T-cell (primary cell): ENCODE data around the gene PTPRO. TPM values are rescaled to one million over a fixed set of nuclear protein-coding genes. Genes with fewer than 3 reads are reported as not detected.

Experiments used
- ATAC-seq, 4 experiments: fragments of 200-7000 bp in 3 of 4; fragments of 150-1000 bp in 1 of 4; cut with Tn5 transposase; replicated peaks in 1 of 4; 1 replicate in 3 of 4; 2 replicates in 1 of 4; pipeline ENCODE4 v1.10.0; 2021; ENCODE audit warnings: moderate library complexity in 3 of 4, mild to moderate bottlenecking in 2 of 4, moderate number of reproducible peaks in 1 of 4
- CTCF ChIA-PET, 2 donors: fragments of 300-600 bp; sonication (Branson Sonifier 250); formaldehyde crosslinking; loops; one replicate each; lab custom pipeline; 2022; ENCODE audit warnings: antibody characterized with exemption in 2 of 2; lab: Charles Lee
- POLR2A ChIA-PET, 2 donors: fragments of 300-600 bp; sonication (Branson Sonifier 250); formaldehyde crosslinking; loops; one replicate each; lab custom pipeline; 2022; ENCODE audit warnings: antibody characterized with exemption in 2 of 2; lab: Charles Lee
- DNase-seq, 35 experiments: peaks; one replicate each; pipeline versions ENCODE4 v3.0.0 to v3.0.0-alpha.2; 2013 to 2023
- H3K27ac ChIP-seq: one replicate; pipeline ENCODE4 v1.5.1; 2013; ENCODE audit warnings: low read length
- H3K27me3 ChIP-seq, 2 experiments: replicated peaks in 1 of 2; 1 replicate in 1 of 2; 2 replicates in 1 of 2; pipeline versions ENCODE4 v1.6.1 to v1.7.0; 2013; ENCODE audit warnings: low read length in 1 of 2, mixed read lengths in 1 of 2; ENCODE audit not compliant: control insufficient read depth in 2 of 2, insufficient read depth in 2 of 2; ENCODE audit errors: extremely low read depth in 1 of 2
- H3K36me3 ChIP-seq, 2 donors: 1 replicate in 1 of 2; 2 replicates in 1 of 2; pipeline versions ENCODE4 v1.6.1 to v1.7.0; 2013; ENCODE audit warnings: low read length in 1 of 2; ENCODE audit not compliant: control insufficient read depth in 2 of 2, insufficient read depth in 1 of 2; ENCODE audit errors: extremely low read depth in 1 of 2
- H3K4me1 ChIP-seq, 2 experiments: 1 replicate in 1 of 2; 2 replicates in 1 of 2; pipeline versions ENCODE4 v1.6.1 to v1.7.0; 2013; ENCODE audit warnings: low read length in 2 of 2, mixed read lengths in 1 of 2; ENCODE audit not compliant: insufficient read depth in 2 of 2, control insufficient read depth in 1 of 2; ENCODE audit errors: extremely low read depth in 1 of 2
- H3K4me3 ChIP-seq, 2 donors: 1 replicate in 1 of 2; 2 replicates in 1 of 2; pipeline versions ENCODE4 v1.5.1 to v1.7.0; 2013; ENCODE audit warnings: mild to moderate bottlenecking in 2 of 2, low read length in 1 of 2, moderate library complexity in 1 of 2; ENCODE audit not compliant: control insufficient read depth in 1 of 2; ENCODE audit errors: extremely low read depth in 1 of 2
- H3K9me3 ChIP-seq: 2 replicates; pipeline ENCODE4 v1.7.0; 2013
- H3K27ac Mint-ChIP-seq, 2 donors: one replicate each; pipeline ENCODE4 v1.8.0; 2020 to 2021; ENCODE audit warnings: mild to moderate bottlenecking in 2 of 2, mixed read lengths in 2 of 2
- H3K27me3 Mint-ChIP-seq, 2 donors: one replicate each; pipeline ENCODE4 v1.8.0; 2021 to 2022; ENCODE audit warnings: mixed read lengths in 2 of 2
- H3K36me3 Mint-ChIP-seq: one replicate; pipeline ENCODE4 v1.8.0; 2021; ENCODE audit warnings: mixed read lengths
- H3K4me1 Mint-ChIP-seq, 3 donors: one replicate each; pipeline ENCODE4 v1.8.0; 2020 to 2022; ENCODE audit warnings: mixed read lengths in 3 of 3, mild to moderate bottlenecking in 1 of 3
- H3K4me3 Mint-ChIP-seq, 3 donors: one replicate each; pipeline ENCODE4 v1.8.0; 2020 to 2022; ENCODE audit warnings: mild to moderate bottlenecking in 3 of 3, mixed read lengths in 3 of 3, moderate library complexity in 3 of 3
- H3K9me3 Mint-ChIP-seq, 3 donors: one replicate each; pipeline ENCODE4 v1.8.0; 2020 to 2022; ENCODE audit warnings: mixed read lengths in 3 of 3
- WGBS: methylation state at CpG from one replicate; pipeline ENCODE4 v1.1.5; 2013; ENCODE audit warnings: missing lambda C conversion rate; ENCODE audit not compliant: insufficient coverage; 5-methylcytosine and 5-hydroxymethylcytosine counted together
- total RNA-seq, 35 experiments: library from RNA in 6 of 35; stranded (reverse) in 6 of 35; fragments of 120-200 nt in 1 of 35; gene quantifications; one replicate each; pipeline versions ENCODE4 v1.2.1 to v1.2.4 and lab custom pipeline; 2013 to 2026

Gene PTPRO
- total RNA-seq, 5 donors from 2014 or later (not counting 1 experiment from before 2014, with no cell fraction given), result 1.1 to 11.5 (median 6.3) TPM

DNA sequence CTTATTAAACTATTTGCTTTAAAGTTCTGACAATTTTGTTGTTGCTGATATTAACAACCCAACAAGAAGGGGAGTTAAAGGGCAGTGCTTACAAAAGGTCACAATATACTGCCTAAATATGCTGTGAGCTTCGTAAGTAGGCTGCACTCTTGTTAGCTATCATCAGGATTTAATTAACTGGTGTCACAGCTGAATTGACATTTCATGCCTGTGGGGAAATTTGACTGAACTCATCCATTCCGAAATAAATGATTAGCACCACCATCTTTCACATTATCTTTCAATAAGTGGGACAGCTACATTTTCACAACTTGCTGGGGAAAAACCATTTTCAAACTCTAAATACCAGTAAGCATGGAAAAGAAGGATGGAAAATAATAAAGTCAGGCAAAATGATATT lies 146.6 kb downstream of the PTPRO start:
- H3K9me3 ChIP-seq, result no peaks in the 10 kb centered on the region
- Mint-ChIP-seq H3K4me1 (no peaks in the 10 kb centered on the region), H3K4me3 (no peak overlapping the region), H3K27me3 (peaks cover 20 to 32% of the 10 kb centered on the region in 2 donors), H3K36me3 (no peaks in the 10 kb centered on the region), H3K27ac (no peak overlapping the region), H3K9me3 (no peaks in the 10 kb centered on the region)
- H3K4me3 ChIP-seq, result no peak overlapping the region
- no peak for DNase-seq
- ChIA-PET POLR2A (interaction anchor here in 1 of 2 donors (0.8 kb wide), 1 partner anchor 695 kb away, joined by 3 read pairs; a partner anchor contains a TSS), CTCF (interaction anchor here in 1 of 2 donors (0.7 kb wide), 2 partner anchors 11 to 359 kb away, joined by 3 to 5 read pairs; no protein-coding TSS in a partner anchor)
- H3K27me3 ChIP-seq, result peaks cover 0 to 2% of the 10 kb centered on the region in 2 experiments
- no CpG with 5 or more reads among the region's 2 CpGs for WGBS
- no peaks in the 10 kb centered on the region for H3K4me1 ChIP-seq
- ATAC-seq, result no peak
- H3K36me3 ChIP-seq, result no peaks in the 10 kb centered on the region
- no peak overlapping the region for H3K27ac ChIP-seq

DNA sequence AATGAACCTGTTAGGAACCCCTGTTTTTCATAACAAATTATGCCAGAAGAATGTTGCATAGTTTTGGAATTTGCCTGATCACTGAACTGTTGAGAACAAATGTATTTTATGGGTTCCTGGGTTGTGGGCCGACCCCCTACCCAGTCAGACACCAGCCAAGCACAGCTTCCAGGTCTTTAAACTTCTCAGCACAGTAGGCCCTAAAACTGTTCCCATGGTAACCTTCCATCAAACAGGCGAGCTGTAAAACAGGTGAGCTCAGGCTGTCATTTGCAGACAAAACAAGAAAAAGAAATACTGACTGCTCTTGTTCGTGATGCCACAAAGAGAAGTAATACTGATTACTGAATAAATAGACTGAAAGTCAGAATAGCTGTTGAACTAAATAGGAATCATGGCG lies 147.0 kb downstream of the PTPRO start:
- Histone ChIP-seq H3K27ac (no peak overlapping the region), H3K9me3 (no peaks in the 10 kb centered on the region), H3K4me3 (no peak overlapping the region), H3K36me3 (no peaks in the 10 kb centered on the region), H3K4me1 (no peaks in the 10 kb centered on the region), H3K27me3 (peaks cover 0 to 2% of the 10 kb centered on the region in 2 experiments)
- ChIA-PET POLR2A (no interaction called here), CTCF (interaction anchor here in 1 of 2 donors (0.7 kb wide), 2 partner anchors 11 to 358 kb away, joined by 3 to 5 read pairs; no protein-coding TSS in a partner anchor)
- H3K9me3 Mint-ChIP-seq, result no peaks in the 10 kb centered on the region
- no CpG with 5 or more reads among the region's 4 CpGs for WGBS
- no peak overlapping the region for H3K27ac Mint-ChIP-seq
- ATAC-seq (no peak), DNase-seq (no peak)
- H3K36me3 Mint-ChIP-seq, result no peaks in the 10 kb centered on the region
- no peak overlapping the region for H3K4me3 Mint-ChIP-seq
- H3K4me1 Mint-ChIP-seq, result no peaks in the 10 kb centered on the region
- peaks cover 22 to 30% of the 10 kb centered on the region in 2 donors for H3K27me3 Mint-ChIP-seq

DNA sequence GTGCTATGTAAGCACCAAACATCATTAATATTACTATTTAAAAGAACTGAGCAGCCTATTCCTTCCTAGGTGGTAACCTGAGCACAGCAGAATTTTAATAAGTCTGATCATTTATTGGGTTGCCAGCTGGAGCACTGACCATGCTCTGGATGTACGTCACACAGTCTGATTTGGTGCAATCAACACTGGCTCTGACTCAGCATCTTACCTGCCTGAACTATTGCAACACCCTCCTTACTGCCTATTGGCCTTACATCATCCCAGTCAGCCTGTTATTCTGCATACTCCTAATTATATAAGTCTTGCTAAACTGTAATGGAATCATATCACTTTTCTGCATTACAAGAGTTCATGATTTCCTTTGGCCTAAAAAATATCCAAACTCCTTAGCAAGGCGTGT lies 149.7 kb downstream of the PTPRO start:
- ATAC-seq (no peak), DNase-seq (no peak)
- Histone ChIP-seq H3K27me3 (no peaks in the 10 kb centered on the region), H3K36me3 (no peaks in the 10 kb centered on the region), H3K9me3 (no peaks in the 10 kb centered on the region), H3K4me3 (no peak overlapping the region), H3K27ac (no peak overlapping the region), H3K4me1 (no peaks in the 10 kb centered on the region)
- Mint-ChIP-seq H3K4me1 (no peaks in the 10 kb centered on the region), H3K27me3 (peaks cover 16 to 18% of the 10 kb centered on the region in 2 donors), H3K36me3 (no peaks in the 10 kb centered on the region), H3K4me3 (no peak overlapping the region), H3K9me3 (no peaks in the 10 kb centered on the region), H3K27ac (no peak overlapping the region)
- 56% methylated on average over 2 of the region's 2 CpGs for WGBS
- ChIA-PET CTCF (no interaction called here), POLR2A (no interaction called here)

DNA sequence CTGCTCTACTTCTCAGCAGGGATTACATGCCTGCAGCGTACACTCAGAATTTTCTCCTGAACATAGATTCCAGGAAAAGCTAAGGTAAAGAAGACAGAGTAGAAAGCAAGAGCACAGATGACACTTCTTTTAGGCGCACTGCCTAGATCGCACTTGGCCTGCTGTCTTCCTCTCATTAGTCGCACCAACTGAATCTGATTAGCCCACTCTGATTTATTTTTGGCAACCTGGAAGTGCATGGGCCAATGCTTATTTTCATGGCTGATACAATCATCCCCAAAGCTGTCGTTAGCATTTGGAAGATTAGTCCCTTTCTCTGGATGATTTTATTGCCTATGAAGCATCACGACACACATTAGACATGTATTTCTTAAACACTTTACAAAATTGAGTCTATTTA lies 152.5 kb downstream of the PTPRO start:
- Histone ChIP-seq H3K36me3 (no peaks in the 10 kb centered on the region), H3K4me1 (no peaks in the 10 kb centered on the region), H3K27me3 (peaks cover 0 to 3% of the 10 kb centered on the region in 2 experiments), H3K27ac (no peak overlapping the region), H3K4me3 (no peak overlapping the region), H3K9me3 (no peaks in the 10 kb centered on the region)
- Mint-ChIP-seq H3K27me3 (peaks cover 3 to 13% of the 10 kb centered on the region in 2 donors), H3K36me3 (no peaks in the 10 kb centered on the region), H3K4me3 (no peak overlapping the region), H3K9me3 (no peaks in the 10 kb centered on the region), H3K27ac (no peak overlapping the region), H3K4me1 (no peaks in the 10 kb centered on the region)
- ChIA-PET CTCF (no interaction called here), POLR2A (no interaction called here)
- WGBS, result 89% methylated on average over 4 of the region's 6 CpGs
- ATAC-seq (no peak), DNase-seq (no peak)

DNA sequence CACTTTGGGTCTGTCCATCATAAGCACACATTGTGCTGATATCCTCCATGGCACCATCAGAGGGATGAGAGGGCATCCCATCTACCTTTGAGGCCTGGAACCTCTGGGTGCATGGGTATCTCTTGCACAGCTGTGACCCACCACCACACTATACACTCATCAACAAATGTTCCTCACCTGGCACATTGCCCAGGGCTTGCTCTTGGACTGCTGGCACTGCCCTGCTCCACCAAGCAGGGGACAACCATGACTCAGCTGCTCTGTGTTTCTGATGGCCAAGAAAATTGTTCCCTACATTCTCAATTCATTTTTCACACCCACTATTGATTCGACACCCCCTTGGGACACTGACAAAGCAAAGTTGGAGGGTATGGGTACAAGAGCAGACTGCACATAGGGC lies 155.5 kb downstream of the PTPRO start:
- ChIA-PET POLR2A (no interaction called here), CTCF (no interaction called here)
- no peaks in the 10 kb centered on the region for H3K4me1 ChIP-seq
- no peak overlapping the region for H3K4me3 ChIP-seq
- ATAC-seq (no peak), DNase-seq (no peak)
- no peaks in the 10 kb centered on the region for H3K4me1 Mint-ChIP-seq
- no peak overlapping the region for H3K27ac ChIP-seq
- H3K27me3 ChIP-seq, result peaks cover 0 to 3% of the 10 kb centered on the region in 2 experiments
- H3K36me3 ChIP-seq, result no peaks in the 10 kb centered on the region
- no peaks in the 10 kb centered on the region for H3K9me3 ChIP-seq
- no peaks in the 10 kb centered on the region for H3K36me3 Mint-ChIP-seq
- H3K9me3 Mint-ChIP-seq, result no peaks in the 10 kb centered on the region
- WGBS, result no CpG with 5 or more reads among the region's 1 CpG
- no peak overlapping the region for H3K27ac Mint-ChIP-seq
- H3K27me3 Mint-ChIP-seq, result peaks cover 5 to 18% of the 10 kb centered on the region in 2 donors
- no peak overlapping the region for H3K4me3 Mint-ChIP-seq

DNA sequence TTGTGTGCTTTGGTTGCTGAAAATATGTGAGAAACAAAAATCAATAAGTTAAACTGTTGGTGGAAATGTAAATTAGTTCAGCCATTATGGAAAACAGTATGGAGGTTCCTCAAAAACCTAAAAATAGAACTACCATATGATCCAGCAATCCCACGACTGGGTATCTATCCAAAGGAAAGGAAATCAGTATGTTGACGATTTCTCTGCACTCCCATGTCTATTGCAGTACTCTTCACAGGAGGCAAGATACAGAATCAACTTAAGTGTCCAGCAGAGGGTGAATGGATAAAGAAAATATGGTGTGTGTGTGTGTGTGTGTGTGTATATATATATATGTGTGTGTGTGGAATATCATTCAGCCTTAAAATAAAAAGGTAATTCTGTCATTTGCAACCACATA lies 159.5 kb downstream of the PTPRO start:
- ATAC-seq (no peak), DNase-seq (no peak)
- WGBS, result no CpG with 5 or more reads among the region's 2 CpGs
- Histone ChIP-seq H3K27ac (no peak overlapping the region), H3K36me3 (no peaks in the 10 kb centered on the region), H3K27me3 (peaks cover 0 to 3% of the 10 kb centered on the region in 2 experiments), H3K4me1 (no peaks in the 10 kb centered on the region), H3K4me3 (no peak overlapping the region), H3K9me3 (no peaks in the 10 kb centered on the region)
- H3K4me3 Mint-ChIP-seq, result no peak overlapping the region
- ChIA-PET CTCF (no interaction called here), POLR2A (no interaction called here)
- no peaks in the 10 kb centered on the region for H3K9me3 Mint-ChIP-seq
- peaks cover 5 to 22% of the 10 kb centered on the region in 2 donors for H3K27me3 Mint-ChIP-seq
- H3K27ac Mint-ChIP-seq, result no peak overlapping the region
- H3K36me3 Mint-ChIP-seq, result no peaks in the 10 kb centered on the region
- H3K4me1 Mint-ChIP-seq, result no peaks in the 10 kb centered on the region
